ENCODE results near the gene PTPRQ. TPM values are rescaled to one million over a fixed set of nuclear protein-coding genes. Genes with fewer than 3 reads are reported as not detected.
A peak's percentile ranks its signal among the peaks of the same experiment; 100 is the strongest.

PTPRQ gene
- total RNA-seq, 1 experiment from 2014 or later, result not detected

DNA sequence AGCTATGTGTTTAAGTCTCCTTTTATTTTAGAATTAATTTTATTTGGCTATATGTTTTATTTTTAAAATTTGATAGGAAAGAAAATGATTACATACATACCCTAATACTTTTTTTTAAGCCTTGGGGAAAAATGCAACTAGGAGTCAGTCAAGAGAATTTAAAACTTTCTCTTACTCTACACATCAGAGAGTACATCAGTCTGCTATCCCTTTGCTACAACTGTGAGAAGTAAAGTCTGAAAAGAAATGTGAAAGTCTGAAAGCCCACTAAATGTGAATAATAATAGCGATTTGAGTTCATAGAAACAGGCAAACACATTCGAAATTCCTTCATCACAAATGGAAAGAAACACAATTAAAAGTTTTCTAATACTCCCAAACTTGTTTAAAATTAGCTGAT lies 95.0 kb downstream of the PTPRQ start:
- H3K9me3 Mint-ChIP-seq (ENCODE audit: low read depth, unreplicated experiment), result no peaks in the 10 kb centered on the region
- no peaks in the 10 kb centered on the region for H3K36me3 Mint-ChIP-seq (ENCODE audit: insufficient read depth, unreplicated experiment)
- intact Hi-C loops (cut with micrococcal nuclease; ENCODE audit: unreplicated experiment), result no loop called here
- DNase-seq, result no peak
- H3K4me1 Mint-ChIP-seq (ENCODE audit: low read depth, unreplicated experiment), result no peaks in the 10 kb centered on the region
- no peak overlapping the region for H3K27ac Mint-ChIP-seq (ENCODE audit: unreplicated experiment)
- CTCF ChIA-PET, result no interaction called here
- TF ChIP-seq, protein P1, sequence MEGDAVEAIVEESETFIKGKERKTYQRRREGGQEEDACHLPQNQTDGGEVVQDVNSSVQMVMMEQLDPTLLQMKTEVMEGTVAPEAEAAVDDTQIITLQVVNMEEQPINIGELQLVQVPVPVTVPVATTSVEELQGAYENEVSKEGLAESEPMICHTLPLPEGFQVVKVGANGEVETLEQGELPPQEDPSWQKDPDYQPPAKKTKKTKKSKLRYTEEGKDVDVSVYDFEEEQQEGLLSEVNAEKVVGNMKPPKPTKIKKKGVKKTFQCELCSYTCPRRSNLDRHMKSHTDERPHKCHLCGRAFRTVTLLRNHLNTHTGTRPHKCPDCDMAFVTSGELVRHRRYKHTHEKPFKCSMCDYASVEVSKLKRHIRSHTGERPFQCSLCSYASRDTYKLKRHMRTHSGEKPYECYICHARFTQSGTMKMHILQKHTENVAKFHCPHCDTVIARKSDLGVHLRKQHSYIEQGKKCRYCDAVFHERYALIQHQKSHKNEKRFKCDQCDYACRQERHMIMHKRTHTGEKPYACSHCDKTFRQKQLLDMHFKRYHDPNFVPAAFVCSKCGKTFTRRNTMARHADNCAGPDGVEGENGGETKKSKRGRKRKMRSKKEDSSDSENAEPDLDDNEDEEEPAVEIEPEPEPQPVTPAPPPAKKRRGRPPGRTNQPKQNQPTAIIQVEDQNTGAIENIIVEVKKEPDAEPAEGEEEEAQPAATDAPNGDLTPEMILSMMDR (IDR thresholded peaks at IDR 0.05; ENCODE audit: unreplicated experiment), result no peak
- BruUV-seq (replicated peaks), result no TSS peak
- no peaks in the 10 kb centered on the region for H3K27me3 Mint-ChIP-seq (ENCODE audit: unreplicated experiment)
- H3K4me3 Mint-ChIP-seq (ENCODE audit: low read depth, unreplicated experiment), result no peak overlapping the region

DNA sequence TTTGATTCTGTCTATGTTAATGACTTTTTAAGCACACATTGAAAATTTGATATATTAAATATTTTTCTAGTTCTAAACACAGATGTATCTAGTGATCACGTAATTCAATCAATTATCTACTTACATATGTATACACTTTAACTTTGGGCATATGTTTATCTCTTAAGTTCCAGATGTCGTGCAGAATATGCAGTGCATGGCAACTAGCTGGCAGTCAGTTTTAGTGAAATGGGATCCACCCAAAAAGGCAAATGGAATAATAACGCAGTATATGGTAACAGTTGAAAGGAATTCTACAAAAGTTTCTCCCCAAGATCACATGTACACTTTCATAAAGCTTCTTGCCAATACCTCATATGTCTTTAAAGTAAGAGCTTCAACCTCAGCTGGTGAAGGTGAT lies 105.3 kb downstream of the PTPRQ start:
- TF ChIP-seq, protein P1 (IDR thresholded peaks at IDR 0.05; ENCODE audit: unreplicated experiment), result no peak
- H3K36me3 Mint-ChIP-seq (ENCODE audit: insufficient read depth, unreplicated experiment), result no peaks in the 10 kb centered on the region
- CTCF ChIA-PET, result no interaction called here
- H3K9me3 Mint-ChIP-seq (ENCODE audit: low read depth, unreplicated experiment), result no peaks in the 10 kb centered on the region
- H3K27me3 Mint-ChIP-seq (ENCODE audit: unreplicated experiment), result no peaks in the 10 kb centered on the region
- peaks cover 9% of the 10 kb centered on the region for H3K4me1 Mint-ChIP-seq (ENCODE audit: low read depth, unreplicated experiment)
- H3K27ac Mint-ChIP-seq (ENCODE audit: unreplicated experiment), result no peak overlapping the region
- BruUV-seq (replicated peaks), result no TSS peak
- no peak overlapping the region for H3K4me3 Mint-ChIP-seq (ENCODE audit: low read depth, unreplicated experiment)
- intact Hi-C loops (cut with micrococcal nuclease; ENCODE audit: unreplicated experiment), result no loop called here
- DNase-seq, result no peak

DNA sequence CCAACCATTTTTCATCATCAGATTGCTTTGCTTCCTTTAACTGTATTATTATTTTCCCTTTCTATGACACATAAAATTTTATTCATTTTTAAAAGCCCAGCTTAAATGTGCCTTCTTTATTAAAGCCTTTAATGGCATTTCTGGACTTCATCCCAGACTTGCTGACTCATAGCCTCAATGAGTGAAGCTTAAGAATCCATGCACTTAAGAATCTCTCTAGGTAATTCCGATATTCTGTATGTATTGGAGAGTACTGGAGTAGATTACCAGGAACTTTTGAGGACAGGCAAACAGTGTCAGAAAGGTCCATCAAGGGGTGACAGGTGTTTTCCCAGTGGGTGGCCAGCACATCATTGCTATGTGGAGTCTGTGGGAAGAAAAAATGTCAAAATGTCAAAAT lies 107.9 kb downstream of the PTPRQ start:
- DNase-seq, result peak; percentile 38
- TF ChIP-seq, protein P1 (IDR thresholded peaks at IDR 0.05; ENCODE audit: unreplicated experiment), result no peak
- CTCF ChIA-PET, result interaction anchor here (0.6 to 0.8 kb wide), 3 partner anchors 39 to 859 kb away, joined by 3 to 8 read pairs (median 4); no protein-coding TSS in a partner anchor
- no peaks in the 10 kb centered on the region for H3K9me3 Mint-ChIP-seq (ENCODE audit: low read depth, unreplicated experiment)
- peaks cover 16% of the 10 kb centered on the region for H3K4me1 Mint-ChIP-seq (ENCODE audit: low read depth, unreplicated experiment)
- BruUV-seq (replicated peaks), result no TSS peak
- H3K4me3 Mint-ChIP-seq (ENCODE audit: low read depth, unreplicated experiment), result no peak overlapping the region
- no peaks in the 10 kb centered on the region for H3K36me3 Mint-ChIP-seq (ENCODE audit: insufficient read depth, unreplicated experiment)
- no peak overlapping the region for H3K27ac Mint-ChIP-seq (ENCODE audit: unreplicated experiment)
- intact Hi-C loops (cut with micrococcal nuclease; ENCODE audit: unreplicated experiment), result loop anchor here (5.0 kb wide), 1 partner anchor 45 kb away; no protein-coding TSS in a partner anchor
- H3K27me3 Mint-ChIP-seq (ENCODE audit: unreplicated experiment), result no peaks in the 10 kb centered on the region

DNA sequence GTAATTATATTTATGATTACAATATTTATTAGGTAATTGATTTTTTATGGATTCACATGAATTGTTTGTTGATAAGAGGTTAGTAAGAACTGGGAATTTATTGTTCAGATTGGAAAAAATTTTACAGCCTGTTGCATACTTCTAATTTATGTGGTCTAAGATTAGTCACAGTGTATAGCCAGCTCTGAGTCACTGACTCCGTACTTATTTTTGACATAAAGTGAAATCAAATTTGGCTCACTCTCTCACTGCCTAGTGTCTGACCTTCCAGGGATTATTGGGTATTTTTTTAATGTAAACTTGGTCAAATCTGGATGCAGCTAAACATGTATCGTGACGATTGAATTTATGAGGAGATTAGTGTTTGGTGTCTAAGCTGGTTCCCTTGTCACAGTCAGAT lies 109.3 kb downstream of the PTPRQ start:
- CTCF ChIA-PET, result interaction anchor here (0.5 to 0.6 kb wide), 2 partner anchors 226 to 465 kb away, joined by 3 to 7 read pairs; no protein-coding TSS in a partner anchor
- peak overlapping the region; percentile 37 for H3K27ac Mint-ChIP-seq (ENCODE audit: unreplicated experiment)

More for the DNA sequence above, 109.3 kb downstream of the PTPRQ start:
- Mint-ChIP-seq H3K36me3 (ENCODE audit: insufficient read depth, unreplicated experiment) (no peaks in the 10 kb centered on the region), H3K4me1 (ENCODE audit: low read depth, unreplicated experiment) (peaks cover 8% of the 10 kb centered on the region), H3K4me3 (ENCODE audit: low read depth, unreplicated experiment) (no peak overlapping the region), H3K27me3 (ENCODE audit: unreplicated experiment) (no peaks in the 10 kb centered on the region), H3K9me3 (ENCODE audit: low read depth, unreplicated experiment) (no peaks in the 10 kb centered on the region)
- intact Hi-C loops (cut with micrococcal nuclease; ENCODE audit: unreplicated experiment), result loop anchor here (5.0 kb wide), 1 partner anchor 44 kb away; no protein-coding TSS in a partner anchor
- TF ChIP-seq, protein P1 (IDR thresholded peaks at IDR 0.05; ENCODE audit: unreplicated experiment), result no peak
- BruUV-seq (replicated peaks), result no TSS peak
- DNase-seq, result no peak
